Activated CD8-positive, alpha-beta memory T cell treated with anti-CD3 and anti-CD28 coated beads, Interleukin-2, amount 50 U/mL, for 4 hours (primary cell): ENCODE data around the gene OR14I1.

Source experiments
- DNase-seq: peaks from one replicate; pipeline ENCODE4 v3.0.0-alpha.2; 2020

Gene OR14I1

GRCh38 chr1:248702714-248703113 lies at the start of gene OR14I1:
Gene OR14I1, minus strand, starts transcription at chr1:248702766.
- no peak for DNase-seq

- DNase-seq: no peak
These were observed 49.1 kb upstream of the OR14I1 start for GRCh38 chr1:248751635-248752034.

GRCh38 chr1:248751142-248751541 lies 48.6 kb upstream of the OR14I1 start:
- no peak for DNase-seq

GRCh38 chr1:248750496-248750895 lies 47.9 kb upstream of the OR14I1 start:
- no peak for DNase-seq

- DNase-seq: no peak
These were observed 45.6 kb upstream of the OR14I1 start for GRCh38 chr1:248748211-248748610.

- no peak for DNase-seq
These were observed 38.3 kb upstream of the OR14I1 start for GRCh38 chr1:248740876-248741275.

GRCh38 chr1:248739572-248740205 lies 37.1 kb upstream of the OR14I1 start:
- DNase-seq: no peak

- DNase-seq: no peak
These were observed 34.9 kb upstream of the OR14I1 start for GRCh38 chr1:248737457-248737856.

GRCh38 chr1:248736977-248737376 lies 34.4 kb upstream of the OR14I1 start:
- DNase-seq: no peak

GRCh38 chr1:248733566-248733965 lies 31.0 kb upstream of the OR14I1 start:
- no peak for DNase-seq

- no peak for DNase-seq
These were observed 28.2 kb upstream of the OR14I1 start for GRCh38 chr1:248730507-248731335.

- no peak for DNase-seq
These were observed 11.7 kb upstream of the OR14I1 start for GRCh38 chr1:248714248-248714647.

GRCh38 chr1:248710305-248710900 lies 7.8 kb upstream of the OR14I1 start:
- DNase-seq: no peak

- DNase-seq: no peak
These were observed 2.0 kb upstream of the OR14I1 start for GRCh38 chr1:248704606-248705005.

GRCh38 chr1:248703674-248704073 lies 1.1 kb upstream of the OR14I1 start:
- no peak for DNase-seq

GRCh38 chr1:248699099-248699498 lies 3.5 kb downstream of the OR14I1 start:
- no peak for DNase-seq

- DNase-seq: no peak
These were observed 4.7 kb downstream of the OR14I1 start for GRCh38 chr1:248697907-248698306.

- DNase-seq: no peak
These were observed 5.8 kb downstream of the OR14I1 start for GRCh38 chr1:248696774-248697173.

- no peak for DNase-seq
These were observed 6.3 kb downstream of the OR14I1 start for GRCh38 chr1:248696261-248696660.

- no peak for DNase-seq
These were observed 7.0 kb downstream of the OR14I1 start for GRCh38 chr1:248695451-248696132.

GRCh38 chr1:248691567-248692155 lies 10.9 kb downstream of the OR14I1 start:
- DNase-seq: no peak

GRCh38 chr1:248688527-248689298 lies 13.9 kb downstream of the OR14I1 start:
- DNase-seq: no peak
